HepG2 (cell line): Measurements from ENCODE around the gene CFD.

Experiments used
- CTCF ChIP-seq: sonication (generic); formaldehyde crosslinking; IDR thresholded peaks from 2 replicates; pipeline ENCODE4 v1.5.0; 2020; ENCODE audit warnings: mild to moderate bottlenecking, missing genetic modification reagents, moderate library complexity
- MAFK ChIP-seq, 2 experiments: IDR thresholded peaks in 1 of 2; conservative IDR thresholded peaks in 1 of 2; 2 replicates each; pipeline ENCODE4 v1.6.1; 2011; ENCODE audit warnings: improper control_type of control experiment in 2 of 2, low read length in 2 of 2
- MAX ChIP-seq: IDR thresholded peaks from 2 replicates; pipeline ENCODE4 v1.6.1; 2012; ENCODE audit warnings: inconsistent platforms
- NR3C1 ChIP-seq: sonication (generic); formaldehyde crosslinking; IDR thresholded peaks from 2 replicates; pipeline ENCODE4 v1.4.0; 2020; ENCODE audit warnings: missing genetic modification reagents
- THAP9 ChIP-seq: sonication (generic); formaldehyde crosslinking; IDR thresholded peaks from 2 replicates; pipeline ENCODE4; 2020; ENCODE audit warnings: missing genetic modification reagents, mild to moderate bottlenecking, borderline replicate concordance
- ZBTB21 ChIP-seq: sonication (generic); formaldehyde crosslinking; IDR thresholded peaks from 2 replicates; pipeline ENCODE4 v1.4.0; 2020; ENCODE audit warnings: missing genetic modification reagents
- ZNF570 ChIP-seq: sonication (generic); formaldehyde crosslinking; IDR thresholded peaks from 2 replicates; pipeline ENCODE4 v1.4.0; 2020; ENCODE audit warnings: mild to moderate bottlenecking, missing genetic modification reagents, borderline replicate concordance
- ZNF670 ChIP-seq: sonication (generic); formaldehyde crosslinking; IDR thresholded peaks from 2 replicates; pipeline ENCODE4 v1.8.0; 2022; ENCODE audit warnings: mild to moderate bottlenecking, missing genetic modification reagents, borderline replicate concordance
- ZNF740 ChIP-seq: sonication (generic); formaldehyde crosslinking; IDR thresholded peaks from 2 replicates; pipeline ENCODE4 v1.4.0; 2020; ENCODE audit warnings: missing genetic modification reagents
- ZNF775 ChIP-seq: sonication (generic); formaldehyde crosslinking; IDR thresholded peaks from 2 replicates; pipeline ENCODE4 v1.4.0; 2020; ENCODE audit warnings: missing genetic modification reagents, mild to moderate bottlenecking, moderate library complexity, borderline replicate concordance
- ZNF790 ChIP-seq: sonication (generic); formaldehyde crosslinking; IDR thresholded peaks from 2 replicates; pipeline ENCODE4 v1.8.0; 2022; ENCODE audit warnings: missing genetic modification reagents, mild to moderate bottlenecking, borderline replicate concordance

- TF ChIP-seq THAP9 (no peak), MAX (no peak), MAFK (conservative IDR thresholded peaks at IDR 0.05 in 1 of 2, IDR thresholded peaks at IDR 0.05 in 1 of 2; ENCODE audit: low read length in 2 of 2) (no peak), CTCF (no peak), ZNF790 (CRISPR knock-in tag) (no peak), ZBTB21 (CRISPR knock-in tag) (no peak), ZNF570 (CRISPR knock-in tag) (no peak), ZNF775 (CRISPR knock-in tag) (no peak), NR3C1 (CRISPR knock-in tag) (no peak), ZNF740 (CRISPR knock-in tag) (no peak), ZNF670 (no peak)
Measured at GRCh38 chr19:810883-811489, 48.5 kb upstream of the CFD start.
